ENCODE measurements around the gene RPS15. TPM values are rescaled to one million over a fixed set of nuclear protein-coding genes. Genes with fewer than 3 reads are reported as not detected.

Gene RPS15
- total and polyA plus RNA-seq, 9 of the 15 experiments (the other 6 are each of a cell fraction or from before 2014, with no cell fraction given): 605 to 2,791 (median 957) TPM

- peak; percentile 58 for TF ChIP-seq VEZF1 (CRISPR knock-in tag; IDR thresholded peaks at IDR 0.05)
- 0 out of 2 replicates have a peak, but pooled peaks have one; percentile 42 for TF ChIP-seq SMAD4 (CRISPR knock-in tag; conservative IDR thresholded peaks at IDR 0.05)
- 0 out of 2 replicates have a peak, but pooled peaks have one; percentile 22 for TF ChIP-seq GATAD2A (IDR thresholded peaks at IDR 0.05)
- TF ChIP-seq NFIX (CRISPR knock-in tag; IDR thresholded peaks at IDR 0.05; ENCODE audit: low read depth): no peak
- no peak for TF ChIP-seq AFF4 (CRISPR knock-in tag; IDR thresholded peaks at IDR 0.05)
- TF ChIP-seq RBM14 (IDR thresholded peaks at IDR 0.05; ENCODE audit: borderline replicate concordance, insufficient read depth, low read depth, low read length): no peak
- TF ChIP-seq HNRNPL (IDR thresholded peaks at IDR 0.05; ENCODE audit: low read depth, low read length): no peak
- no peak for TF ChIP-seq U2AF2 (optimal IDR thresholded peaks at IDR 0.05; ENCODE audit: low read depth, low read length)
- no peak for TF ChIP-seq ZNF780A (CRISPR knock-in tag; IDR thresholded peaks at IDR 0.05)
- TF ChIP-seq COPS2 (conservative IDR thresholded peaks at IDR 0.05): no peak
- TF ChIP-seq ID3 (CRISPR knock-in tag; IDR thresholded peaks at IDR 0.05): no peak
- peak; percentile 25; the same call in 1 of the 2 replicates for TF ChIP-seq ID3 (tag; IDR thresholded peaks at IDR 0.05)
- no peak for TF ChIP-seq CBX1 (IDR thresholded peaks at IDR 0.05; ENCODE audit: low read depth)
- no peak for TF ChIP-seq ZNF584 (CRISPR knock-in tag; IDR thresholded peaks at IDR 0.05; ENCODE audit: low read depth)
- TF ChIP-seq HMBOX1 (IDR thresholded peaks at IDR 0.05): no peak
- TF ChIP-seq NEUROD1 (IDR thresholded peaks at IDR 0.05; ENCODE audit: borderline replicate concordance, low read depth, low read length, partially characterized antibody): no peak
- no peak for TF ChIP-seq NFXL1 (CRISPR knock-in tag; IDR thresholded peaks at IDR 0.05)
- TF ChIP-seq SOX6 (IDR thresholded peaks at IDR 0.05): no peak
- TF ChIP-seq RBBP5 (IDR thresholded peaks at IDR 0.05; ENCODE audit: borderline replicate concordance, insufficient read depth, low read length, poor library complexity, severe bottlenecking): no peak
- TF ChIP-seq KDM5B (IDR thresholded peaks at IDR 0.05; ENCODE audit: insufficient replicate concordance, low read depth, low read length): peak; percentile 68
- TF ChIP-seq PHB2 (IDR thresholded peaks at IDR 0.05; ENCODE audit: low read depth): no peak
- TF ChIP-seq ARID1B (IDR thresholded peaks at IDR 0.05): no peak
These were observed 36.9 kb upstream of the RPS15 start, which contains the start of gene GAMT (continued) for GRCh38 chr19:1401138-1401888.

All from K562 (cell line).